Stimulated activated CD4-positive, alpha-beta T cell treated with anti-CD3 and anti-CD28 coated beads, TNF-alpha, amount 100 ng/mL, for 48 hours (primary cell): ENCODE measurements around the gene B4GALT6.

Experiments used
- DNase-seq, 3 donors: peaks; one replicate each; pipeline ENCODE4 v3.0.0-alpha.2; 2020; ENCODE audit warnings: low read depth in 3 of 3

Gene B4GALT6

DNA sequence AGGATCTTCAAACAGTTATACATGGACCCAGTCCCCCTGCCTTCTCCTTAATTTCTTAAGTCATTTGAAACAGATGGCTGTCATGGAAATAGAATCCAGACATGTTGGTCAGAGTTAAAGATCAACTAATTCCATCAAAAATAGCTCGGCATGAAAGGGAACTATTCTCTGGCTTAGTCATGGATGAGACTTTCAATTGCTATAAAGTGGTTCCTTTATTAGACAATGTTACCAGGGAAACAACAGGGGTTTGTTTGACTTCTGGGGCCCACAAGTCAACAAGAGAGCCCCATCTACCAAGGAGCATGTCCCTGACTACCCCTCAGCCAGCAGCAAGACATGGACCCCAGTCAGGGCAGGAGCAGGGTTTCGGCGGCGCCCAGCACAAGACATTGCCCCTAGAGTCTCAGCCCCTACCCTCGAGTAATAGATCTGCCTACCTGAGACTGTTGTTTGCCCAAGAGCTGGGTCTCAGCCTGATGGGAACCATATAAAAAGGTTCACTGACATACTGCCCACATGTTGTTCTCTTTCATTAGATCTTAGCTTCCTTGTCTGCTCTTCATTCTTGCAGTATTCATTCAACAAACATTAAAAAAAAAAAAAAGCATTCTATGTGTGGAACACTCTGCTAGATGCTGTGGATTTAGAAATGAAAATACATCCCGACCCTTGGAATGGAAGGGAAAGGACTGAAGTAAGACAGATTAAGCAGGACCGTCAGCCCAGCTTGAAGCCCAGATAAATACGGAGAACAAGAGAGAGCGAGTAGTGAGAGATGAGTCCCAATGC is 88.1 kb downstream of the B4GALT6 start:
- DNase-seq = no peak

GRCh38 chr18:31595121-31595771 is 89.1 kb downstream of the B4GALT6 start:
- no peak for DNase-seq

GRCh38 chr18:31592506-31593157 is 91.7 kb downstream of the B4GALT6 start:
- no peak for DNase-seq

GRCh38 chr18:31591628-31592027 is 92.8 kb downstream of the B4GALT6 start, which contains the start of gene TTR:
TSS of gene TTR (plus strand) at chr18:31591877. CDS start at chr18:31591903, 26 bp downstream.
- no peak for DNase-seq

DNA sequence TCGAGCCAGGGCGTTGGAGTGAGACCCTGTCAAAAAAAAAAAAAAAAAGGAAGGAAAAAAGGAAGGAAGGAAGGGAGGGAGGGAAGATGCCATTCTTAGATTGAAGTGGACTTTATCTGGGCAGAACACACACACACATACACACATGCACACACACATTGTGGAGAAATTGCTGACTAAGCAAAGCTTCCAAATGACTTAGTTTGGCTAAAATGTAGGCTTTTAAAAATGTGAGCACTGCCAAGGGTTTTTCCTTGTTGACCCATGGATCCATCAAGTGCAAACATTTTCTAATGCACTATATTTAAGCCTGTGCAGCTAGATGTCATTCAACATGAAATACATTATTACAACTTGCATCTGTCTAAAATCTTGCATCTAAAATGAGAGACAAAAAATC is 93.3 kb downstream of the B4GALT6 start:
- DNase-seq = no peak

DNA sequence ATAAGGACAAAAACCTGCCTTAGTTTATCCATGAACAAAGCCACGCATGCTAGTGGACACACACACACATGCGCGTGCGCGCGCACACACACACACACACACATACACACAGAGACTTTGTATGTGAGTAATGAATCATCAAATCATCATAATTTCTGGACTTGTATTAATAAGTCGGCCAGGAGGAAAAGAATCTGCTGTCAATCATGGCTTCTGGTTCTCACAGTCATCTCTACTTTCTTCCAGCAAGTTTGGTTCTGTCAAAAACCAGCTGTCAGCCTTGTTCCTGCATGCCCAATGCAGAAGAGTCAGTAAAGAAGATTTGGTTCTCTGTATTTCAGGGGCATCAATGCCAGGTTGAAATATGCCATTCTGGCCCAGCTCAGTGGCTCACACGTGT is 93.8 kb downstream of the B4GALT6 start:
- DNase-seq = no peak

GRCh38 chr18:31587529-31587928 is 96.9 kb downstream of the B4GALT6 start:
- DNase-seq = no peak

- no peak for DNase-seq
These were observed 97.8 kb downstream of the B4GALT6 start for GRCh38 chr18:31586616-31587015.

GRCh38 chr18:31585991-31586390 is 98.4 kb downstream of the B4GALT6 start:
- DNase-seq = no peak

DNA sequence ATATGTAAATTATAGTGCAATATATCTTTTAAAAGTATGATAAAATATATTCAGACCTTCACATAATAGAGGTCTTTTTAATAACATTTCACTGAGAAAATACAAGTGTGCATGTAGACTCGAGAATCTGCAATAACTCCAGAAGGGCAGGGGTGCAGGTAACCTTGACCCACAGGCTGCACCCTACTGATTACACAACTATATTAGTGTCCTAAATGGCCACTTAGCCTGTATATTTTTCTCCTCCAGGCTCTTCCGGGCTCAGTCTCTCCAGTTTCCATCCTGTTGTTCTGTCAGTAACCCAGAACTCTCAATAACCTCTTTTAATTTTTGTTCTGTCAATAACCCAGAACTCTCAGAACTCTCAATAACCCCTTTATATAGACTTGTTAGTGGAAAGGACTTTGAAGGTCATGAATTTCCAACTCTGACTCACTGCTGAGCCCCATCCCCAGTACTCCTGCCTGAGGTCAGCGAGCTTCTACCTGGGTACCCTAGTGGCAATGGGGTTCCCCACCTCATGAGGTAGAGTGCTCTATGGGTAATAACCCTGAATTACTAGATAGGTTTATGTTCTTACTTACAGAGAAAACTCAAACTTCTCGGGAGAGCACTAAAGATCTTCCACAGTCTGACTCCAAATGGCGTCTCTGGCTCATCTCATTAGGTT is 101.1 kb downstream of the B4GALT6 start:
- DNase-seq = no peak

DNA sequence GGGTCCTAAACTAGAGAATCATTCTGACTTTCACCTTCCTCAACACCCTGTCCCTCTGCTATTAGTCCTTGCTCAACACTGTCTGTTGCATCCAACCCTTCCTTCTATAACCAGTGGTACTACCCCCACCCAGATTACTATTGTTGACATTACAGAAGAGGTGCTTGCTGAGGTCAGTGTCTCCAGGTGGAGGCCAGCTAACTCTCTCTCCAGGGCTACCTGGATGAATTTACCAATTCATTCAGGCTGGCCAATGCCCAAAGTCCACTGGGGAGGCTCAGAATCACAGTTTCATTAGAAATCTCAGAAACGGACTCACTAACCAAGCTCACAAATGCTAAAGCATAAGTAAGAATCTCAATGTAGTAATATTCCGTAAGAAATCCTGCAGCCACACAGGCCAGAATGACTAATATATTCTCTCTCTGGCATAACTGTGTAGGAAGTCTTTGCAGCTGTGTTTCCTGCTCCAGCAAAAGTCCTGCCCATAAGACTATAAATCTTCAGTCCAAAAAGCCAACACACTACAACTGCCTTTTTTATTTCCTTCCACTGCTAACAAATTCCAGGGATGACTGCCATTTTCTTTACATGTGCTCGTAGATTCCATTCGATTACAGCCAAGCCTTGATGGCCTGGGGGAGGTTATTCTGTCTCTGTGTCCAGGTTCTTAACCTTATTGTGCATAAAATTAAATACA is 102.7 kb downstream of the B4GALT6 start:
- no peak for DNase-seq

DNA sequence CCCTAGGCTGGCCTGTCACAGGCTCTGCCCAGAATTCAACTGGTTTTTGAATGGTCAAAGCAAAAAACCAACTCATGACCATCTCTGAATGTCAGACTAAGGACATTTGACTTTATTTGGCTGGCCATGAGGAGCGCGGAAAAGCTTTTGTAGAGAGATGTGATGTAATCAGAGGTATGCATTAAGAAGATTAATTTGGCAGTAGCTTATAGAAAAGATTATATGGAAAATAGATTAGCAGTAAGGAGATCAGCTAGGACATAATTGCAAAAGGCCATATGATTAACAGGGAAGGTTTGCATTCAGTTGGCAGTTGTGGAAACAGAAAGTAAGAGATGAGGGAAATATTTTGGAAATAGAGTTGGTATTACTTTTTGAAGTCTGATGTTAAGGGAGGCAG is 105.0 kb downstream of the B4GALT6 start:
- no peak for DNase-seq

DNA sequence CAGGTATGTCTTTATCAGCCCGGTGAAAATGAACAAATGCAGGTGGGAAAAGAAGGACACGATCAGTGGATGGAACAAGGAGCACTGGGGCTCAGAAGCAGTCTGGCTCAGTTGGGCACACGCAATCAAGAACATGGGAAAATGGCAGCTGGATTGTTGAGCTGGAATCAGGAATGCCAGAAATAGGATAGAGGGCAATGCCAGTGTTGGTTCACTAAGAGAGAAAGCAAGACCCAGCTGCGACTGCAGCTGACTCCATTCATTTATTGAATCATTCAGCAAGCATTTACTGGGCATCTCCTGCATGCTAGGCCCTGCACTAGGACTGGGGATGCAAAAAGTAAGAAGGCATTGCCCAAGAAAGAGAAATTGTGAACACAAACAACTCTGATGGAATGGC is 106.3 kb downstream of the B4GALT6 start:
- DNase-seq = no peak

DNA sequence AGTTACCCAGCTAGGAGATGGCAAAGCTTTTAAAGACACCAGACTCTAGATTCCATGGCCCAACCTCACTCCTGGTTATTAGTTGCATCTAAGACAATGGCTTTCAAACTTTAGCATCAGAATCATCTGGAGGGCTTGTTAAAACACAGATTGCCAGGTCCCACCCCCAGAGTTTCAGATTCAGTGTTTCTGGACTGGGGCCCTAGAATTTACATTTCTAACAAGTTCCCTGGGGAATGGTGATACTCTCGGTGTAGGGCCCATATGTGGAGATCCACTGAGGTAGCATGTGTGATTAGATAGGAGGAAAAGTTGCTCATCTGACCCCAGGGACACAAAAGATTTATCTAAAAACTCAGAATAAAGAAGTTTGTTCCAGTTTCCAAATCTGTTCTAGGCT is 107.2 kb downstream of the B4GALT6 start:
- DNase-seq = no peak

DNA sequence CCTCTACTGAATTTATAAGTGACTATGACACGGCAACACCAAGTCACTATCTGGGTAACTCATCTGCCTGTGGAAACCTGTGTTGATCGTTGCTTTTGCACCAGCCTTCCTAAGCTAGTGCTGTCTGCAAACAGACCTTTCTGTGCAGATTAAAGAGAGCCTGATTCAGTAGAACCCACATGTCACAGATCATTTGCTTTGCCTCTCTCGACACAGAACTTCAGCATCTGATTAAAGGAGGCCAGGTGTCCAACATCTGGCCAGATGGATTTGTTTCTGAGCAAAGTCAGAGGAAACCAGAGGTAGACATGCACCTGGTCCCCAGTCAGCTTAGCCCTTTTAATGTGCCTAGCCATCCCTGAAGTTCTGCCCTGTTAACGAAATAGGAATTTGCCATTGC is 107.7 kb downstream of the B4GALT6 start:
- DNase-seq = no peak

DNA sequence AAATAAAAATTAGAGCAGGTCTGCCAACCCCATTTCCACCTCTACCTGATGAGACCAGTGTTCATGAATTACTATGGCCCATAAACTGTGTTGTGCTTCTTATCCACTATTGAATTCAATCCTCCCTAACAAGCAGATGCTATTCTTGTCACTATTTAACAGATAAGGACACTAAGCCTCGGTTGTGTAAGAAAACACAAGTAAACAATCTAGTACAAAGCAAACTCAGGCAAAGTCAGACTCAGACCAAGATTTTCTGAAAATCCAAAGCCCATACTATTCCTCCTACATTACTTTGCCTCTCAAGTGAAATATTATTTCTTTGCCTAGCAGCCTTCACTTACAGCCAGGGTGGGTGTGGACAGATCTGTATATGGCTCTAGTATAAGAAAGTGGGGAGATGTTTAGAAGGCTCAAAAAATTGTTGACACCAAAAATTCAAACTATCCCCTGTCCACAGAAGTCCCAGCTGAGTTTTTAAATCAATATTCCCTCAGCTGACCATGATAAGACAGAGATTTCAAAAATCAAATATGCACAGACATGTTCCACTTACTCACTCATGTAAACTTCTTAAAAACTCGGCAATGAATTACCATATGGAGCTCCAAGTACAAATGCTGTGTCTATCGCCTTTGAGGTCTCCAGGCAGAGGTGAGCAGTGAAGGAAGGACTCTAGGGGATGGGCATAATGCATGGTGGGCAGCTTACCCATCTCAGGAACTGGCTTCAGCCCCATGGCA is 108.7 kb downstream of the B4GALT6 start:
- DNase-seq = no peak

GRCh38 chr18:31574359-31574758 is 110.0 kb downstream of the B4GALT6 start:
- no peak for DNase-seq
